Fibroblast of lung (primary cell): ENCODE measurements around the gene TRIM71. TPM values are rescaled to one million over a fixed set of nuclear protein-coding genes. Genes with fewer than 3 reads are reported as not detected.

Experiments used
- DNase-seq, 2 donors: peaks; one replicate each; pipeline versions ENCODE4 v3.0.0 to v3.0.0-alpha.2; 2010; ENCODE audit warnings: low read depth in 2 of 2
- H2AFZ ChIP-seq: 2 replicates; pipeline ENCODE4 v1.5.1; 2012; ENCODE audit warnings: low read length, control low read depth, inconsistent platforms
- H3K27ac ChIP-seq: 2 replicates; pipeline ENCODE4 v1.5.1; 2011; ENCODE audit warnings: low read length, control low read depth; ENCODE audit not compliant: insufficient read depth
- H3K27me3 ChIP-seq: 2 replicates; pipeline ENCODE4 v1.5.1; 2011; ENCODE audit warnings: mild to moderate bottlenecking, low read length; ENCODE audit not compliant: control insufficient read depth, insufficient read depth
- H3K36me3 ChIP-seq: 2 replicates; pipeline ENCODE4 v1.5.1; 2011; ENCODE audit warnings: low read length; ENCODE audit not compliant: control insufficient read depth, insufficient read depth
- H3K4me1 ChIP-seq: 2 replicates; pipeline ENCODE4 v1.5.1; 2011; ENCODE audit warnings: low read length; ENCODE audit not compliant: control insufficient read depth, insufficient read depth; ENCODE audit errors: extremely low read depth
- H3K4me2 ChIP-seq: 2 replicates; pipeline ENCODE4 v1.5.1; 2011; ENCODE audit warnings: low read length, control low read depth; ENCODE audit not compliant: insufficient read depth; ENCODE audit errors: extremely low read depth
- H3K4me3 ChIP-seq, 4 experiments: fragments of 200-600 bp in 1 of 4; sonication (generic) in 1 of 4; replicated peaks in 1 of 4; 2 replicates each; pipeline ENCODE4 v1.5.1; 2011 to 2016; ENCODE audit warnings: low read length in 4 of 4, low read depth in 3 of 4, mild to moderate bottlenecking in 3 of 4, control low read depth in 2 of 4, inconsistent platforms in 1 of 4, mixed read lengths in 1 of 4; ENCODE audit not compliant: insufficient read depth in 1 of 4; ENCODE audit errors: control extremely low read depth in 1 of 4
- H3K79me2 ChIP-seq: 2 replicates; pipeline ENCODE4 v1.5.1; 2012; ENCODE audit warnings: mild to moderate bottlenecking, low read length, inconsistent platforms; ENCODE audit not compliant: control insufficient read depth, insufficient read depth
- H3K9ac ChIP-seq: 2 replicates; pipeline ENCODE4 v1.5.1; 2011; ENCODE audit warnings: mild to moderate bottlenecking, low read length, control low read depth; ENCODE audit not compliant: insufficient read depth
- H3K9me3 ChIP-seq: 2 replicates; pipeline ENCODE4 v1.5.1; 2012; ENCODE audit warnings: low read depth, low read length; ENCODE audit not compliant: control insufficient read depth, insufficient read depth
- H4K20me1 ChIP-seq: 2 replicates; pipeline ENCODE4 v1.5.1; 2011; ENCODE audit warnings: low read length; ENCODE audit not compliant: control insufficient read depth, insufficient read depth; ENCODE audit errors: extremely low read depth
- EZH2 ChIP-seq: IDR thresholded peaks from 2 replicates; pipeline ENCODE4 v1.5.1; 2012; ENCODE audit warnings: low read length, control low read depth, mild to moderate bottlenecking; ENCODE audit errors: missing control alignments
- polyA plus RNA-seq, 2 donors: library from polyadenylated mRNA; depleted of rRNA in 1 of 2; stranded (reverse) in 1 of 2; unstranded in 1 of 2; fragments of >200 nt; gene quantifications; 2 replicates each; pipeline ENCODE4 v1.2.1, GENCODE V29; 2011 to 2012; ENCODE audit warnings: missing spikeins in 1 of 2
- total RNA-seq: library from RNA; depleted of rRNA; stranded (reverse); fragments of >200 nt; gene quantifications from 2 replicates; pipeline ENCODE4 v1.2.1, GENCODE V29; 2014
- TF ChIP-seq, protein P1 (sequence below), 2 donors: IDR thresholded peaks in 1 of 2; conservative IDR thresholded peaks in 1 of 2; 1 replicate in 1 of 2; 2 replicates in 1 of 2; pipeline ENCODE4 v1.5.1; 2011 to 2012; ENCODE audit warnings: low read length in 2 of 2, control low read depth in 1 of 2, inconsistent platforms in 1 of 2, low read depth in 1 of 2, mild to moderate bottlenecking in 1 of 2

Gene TRIM71
- total and polyA plus RNA-seq, 2 donors (not counting 1 experiment from before 2014, with no cell fraction given): under 0.01 to 0.02 TPM

DNA sequence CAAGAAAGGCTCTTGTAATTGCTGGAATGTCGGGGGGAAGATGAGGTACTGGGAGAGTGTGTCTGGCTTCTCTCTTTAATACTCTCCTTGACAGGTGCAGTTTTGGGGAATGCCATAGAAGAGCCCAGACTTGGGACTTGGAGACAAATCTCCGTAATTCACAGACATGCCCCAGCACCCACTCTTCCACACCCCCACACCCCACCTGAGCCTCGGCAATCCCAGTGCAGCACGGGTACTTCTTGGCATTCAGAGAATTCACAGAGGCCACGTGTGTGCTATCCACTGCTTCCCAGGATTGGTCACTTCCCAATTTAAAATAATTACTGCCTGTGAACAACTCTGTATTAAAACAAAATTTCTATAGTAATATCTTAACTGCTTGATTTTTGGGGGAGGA lies 43.9 kb downstream of the TRIM71 start:
- Histone ChIP-seq H2AFZ (no peak overlapping the region), H3K27me3 (no peaks in the 10 kb centered on the region), H3K79me2 (no peaks in the 10 kb centered on the region), H3K4me2 (no peak overlapping the region), H3K36me3 (no peaks in the 10 kb centered on the region), H3K9ac (no peak overlapping the region), H3K27ac (no peak overlapping the region), H4K20me1 (no peaks in the 10 kb centered on the region), H3K4me3 (no peak overlapping the region), H3K9me3 (no peaks in the 10 kb centered on the region), H3K4me1 (no peaks in the 10 kb centered on the region)
- no peak for TF ChIP-seq EZH2
- TF ChIP-seq, protein P1, sequence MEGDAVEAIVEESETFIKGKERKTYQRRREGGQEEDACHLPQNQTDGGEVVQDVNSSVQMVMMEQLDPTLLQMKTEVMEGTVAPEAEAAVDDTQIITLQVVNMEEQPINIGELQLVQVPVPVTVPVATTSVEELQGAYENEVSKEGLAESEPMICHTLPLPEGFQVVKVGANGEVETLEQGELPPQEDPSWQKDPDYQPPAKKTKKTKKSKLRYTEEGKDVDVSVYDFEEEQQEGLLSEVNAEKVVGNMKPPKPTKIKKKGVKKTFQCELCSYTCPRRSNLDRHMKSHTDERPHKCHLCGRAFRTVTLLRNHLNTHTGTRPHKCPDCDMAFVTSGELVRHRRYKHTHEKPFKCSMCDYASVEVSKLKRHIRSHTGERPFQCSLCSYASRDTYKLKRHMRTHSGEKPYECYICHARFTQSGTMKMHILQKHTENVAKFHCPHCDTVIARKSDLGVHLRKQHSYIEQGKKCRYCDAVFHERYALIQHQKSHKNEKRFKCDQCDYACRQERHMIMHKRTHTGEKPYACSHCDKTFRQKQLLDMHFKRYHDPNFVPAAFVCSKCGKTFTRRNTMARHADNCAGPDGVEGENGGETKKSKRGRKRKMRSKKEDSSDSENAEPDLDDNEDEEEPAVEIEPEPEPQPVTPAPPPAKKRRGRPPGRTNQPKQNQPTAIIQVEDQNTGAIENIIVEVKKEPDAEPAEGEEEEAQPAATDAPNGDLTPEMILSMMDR (conservative IDR thresholded peaks at IDR 0.05 in 1 of 2, IDR thresholded peaks at IDR 0.05 in 1 of 2; ENCODE audit: low read depth in 1 of 2, low read length in 2 of 2): no peak
- DNase-seq: no peak

DNA sequence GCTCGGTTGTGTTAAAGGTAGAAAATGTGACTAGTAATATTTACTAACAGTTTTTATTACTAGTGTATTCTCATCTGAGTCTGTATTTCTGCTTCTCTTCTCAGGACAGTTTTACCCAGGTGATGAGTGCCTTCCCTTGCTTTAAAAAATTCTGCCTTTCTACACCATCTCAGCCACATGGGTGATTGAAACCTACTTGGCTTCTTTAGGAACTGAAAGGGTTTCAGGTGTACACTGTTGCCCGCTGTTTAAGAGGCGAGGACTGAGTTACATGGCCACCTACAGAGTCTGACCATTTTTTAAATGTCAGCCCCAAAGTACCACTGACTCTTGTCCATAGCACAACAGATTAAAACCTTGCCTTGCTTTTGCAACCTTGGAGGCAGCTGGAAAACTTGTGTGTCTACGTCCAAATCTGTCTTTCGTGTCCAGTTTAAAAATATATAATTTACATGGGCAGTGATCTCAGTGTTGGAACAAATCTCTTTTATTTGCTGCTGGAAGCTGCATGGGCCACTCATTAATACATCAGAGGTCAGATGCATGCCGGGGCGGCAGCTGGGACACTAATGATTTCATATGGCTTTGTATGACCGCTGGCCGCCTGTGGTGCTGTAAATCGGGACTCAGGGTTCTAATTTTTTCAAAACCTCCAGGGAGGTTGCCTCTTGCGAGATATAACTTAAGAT lies 44.6 kb downstream of the TRIM71 start:
- Histone ChIP-seq H3K9ac (no peak overlapping the region), H2AFZ (no peak overlapping the region), H3K27ac (no peak overlapping the region), H3K9me3 (no peaks in the 10 kb centered on the region), H3K36me3 (no peaks in the 10 kb centered on the region), H3K79me2 (no peaks in the 10 kb centered on the region), H3K27me3 (no peaks in the 10 kb centered on the region), H3K4me3 (no peak overlapping the region), H3K4me1 (no peaks in the 10 kb centered on the region), H3K4me2 (no peak overlapping the region), H4K20me1 (no peaks in the 10 kb centered on the region)
- DNase-seq: no peak
- TF ChIP-seq, protein P1 (conservative IDR thresholded peaks at IDR 0.05 in 1 of 2, IDR thresholded peaks at IDR 0.05 in 1 of 2; ENCODE audit: low read depth in 1 of 2, low read length in 2 of 2): no peak
- TF ChIP-seq EZH2: no peak

- Histone ChIP-seq H3K9ac (no peak overlapping the region), H3K36me3 (no peaks in the 10 kb centered on the region), H3K27ac (no peak overlapping the region), H3K27me3 (no peaks in the 10 kb centered on the region), H3K4me1 (no peaks in the 10 kb centered on the region), H3K79me2 (no peaks in the 10 kb centered on the region), H4K20me1 (no peaks in the 10 kb centered on the region), H3K9me3 (no peaks in the 10 kb centered on the region), H3K4me3 (no peak overlapping the region), H3K4me2 (no peak overlapping the region), H2AFZ (no peak overlapping the region)
- TF ChIP-seq EZH2: no peak
- TF ChIP-seq, protein P1 (conservative IDR thresholded peaks at IDR 0.05 in 1 of 2, IDR thresholded peaks at IDR 0.05 in 1 of 2; ENCODE audit: low read depth in 1 of 2, low read length in 2 of 2): no peak
- DNase-seq: no peak
Measured at GRCh38 chr3:32862936-32863487, 45.2 kb downstream of the TRIM71 start.
